Skeletal muscle satellite cell (primary cell): ENCODE data around the gene CHN1.

ENCODE experiments used
- H3K27me3 ChIP-seq: 2 replicates; pipeline ENCODE4 v1.7.0; 2013; ENCODE audit warnings: low read length; ENCODE audit not compliant: control insufficient read depth, insufficient read depth
- H3K36me3 ChIP-seq: 2 replicates; pipeline ENCODE4 v1.7.0; 2013; ENCODE audit warnings: mild to moderate bottlenecking, control low read depth, low read length; ENCODE audit not compliant: insufficient read depth
- H3K4me1 ChIP-seq: 2 replicates; pipeline ENCODE4 v1.7.0; 2013; ENCODE audit warnings: low read length; ENCODE audit not compliant: control insufficient read depth, insufficient read depth
- H3K4me2 ChIP-seq: 2 replicates; pipeline ENCODE4 v1.7.0; 2013; ENCODE audit warnings: mild to moderate bottlenecking, low read length
- H3K4me3 ChIP-seq: 2 replicates; pipeline ENCODE4 v1.7.0; 2013; ENCODE audit warnings: low read length
- H3K9ac ChIP-seq: 2 replicates; pipeline ENCODE4 v1.7.0; 2013; ENCODE audit warnings: mild to moderate bottlenecking, low read depth, low read length, moderate library complexity
- H3K9me3 ChIP-seq: replicated peaks from 2 replicates; pipeline ENCODE4 v1.7.0; 2013; ENCODE audit warnings: mild to moderate bottlenecking, control low read depth, low read length

The CHN1 gene

DNA sequence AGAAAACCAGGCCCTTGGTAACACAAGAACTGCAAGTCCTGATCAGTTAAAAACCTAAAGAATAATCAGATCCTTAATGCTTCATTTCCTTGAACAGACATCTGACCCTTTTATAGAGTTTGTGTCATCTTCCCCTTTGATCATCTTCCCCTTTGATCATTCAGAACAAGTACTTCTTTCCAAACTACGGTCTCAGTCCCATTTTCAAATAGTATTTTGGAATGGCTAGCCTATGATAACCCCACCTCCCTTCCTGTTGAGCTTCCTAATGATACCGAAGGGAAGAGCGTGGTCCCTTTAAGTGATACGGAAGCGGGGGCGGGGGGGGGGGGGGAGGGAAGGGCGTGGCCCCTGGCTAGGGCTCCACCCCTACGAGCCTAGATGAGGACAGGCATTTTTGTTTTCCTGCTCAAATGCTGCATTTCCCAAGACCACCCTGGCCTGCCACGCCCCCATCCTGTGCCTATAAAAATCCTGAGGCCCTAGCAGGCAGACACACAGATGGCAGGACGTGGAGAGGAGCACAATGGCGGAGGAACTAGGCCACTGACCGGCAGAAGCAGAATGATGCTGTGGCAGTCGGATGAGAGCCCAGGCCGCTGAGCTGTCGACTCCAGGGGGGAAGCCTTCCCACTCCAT lies 216.8 kb downstream of the CHN1 start:
- Histone ChIP-seq H3K9me3 (no peaks in the 10 kb centered on the region), H3K36me3 (no peaks in the 10 kb centered on the region), H3K4me1 (peaks cover 13% of the 10 kb centered on the region), H3K9ac (peak overlapping the region; percentile 53), H3K4me2 (no peak overlapping the region), H3K27me3 (no peaks in the 10 kb centered on the region), H3K4me3 (no peak overlapping the region)

DNA sequence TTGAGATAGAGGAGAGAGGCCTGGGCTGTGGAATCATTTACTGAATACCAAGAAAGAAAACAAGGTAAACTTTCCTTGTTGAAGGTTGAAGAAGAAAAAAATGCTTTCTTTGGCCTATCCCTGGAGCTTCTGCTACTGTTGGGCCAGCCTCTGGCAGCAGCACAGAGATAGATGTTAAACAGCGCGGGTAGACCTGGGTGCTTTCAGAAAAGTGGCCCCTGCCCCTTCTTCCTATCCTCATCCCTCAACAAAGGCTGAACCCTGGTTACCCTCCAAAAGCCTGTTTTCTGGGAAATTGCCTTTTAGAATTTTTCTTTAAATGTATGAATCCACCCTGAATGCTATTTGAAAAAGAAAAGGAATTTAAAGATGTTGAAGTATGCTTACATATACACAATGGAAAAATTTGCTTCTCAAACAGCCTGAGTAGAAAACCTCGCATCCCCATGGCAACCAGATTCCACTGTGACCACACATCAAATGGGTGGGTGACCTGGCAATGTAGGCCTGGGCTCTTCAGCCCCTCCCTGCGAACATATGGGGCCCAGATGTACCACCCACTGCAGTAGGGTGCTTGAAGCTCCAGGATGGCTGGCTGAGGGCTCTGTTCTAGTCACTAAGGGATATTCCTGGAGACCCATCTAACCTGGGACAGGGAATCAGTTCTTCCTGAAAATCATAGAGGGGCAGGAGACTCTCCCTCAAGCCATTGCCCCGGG lies 217.5 kb downstream of the CHN1 start:
- H3K4me1 ChIP-seq, result peaks cover 13% of the 10 kb centered on the region
- no peaks in the 10 kb centered on the region for H3K27me3 ChIP-seq
- no peaks in the 10 kb centered on the region for H3K36me3 ChIP-seq
- no peaks in the 10 kb centered on the region for H3K9me3 ChIP-seq
- H3K9ac ChIP-seq, result peak overlapping the region; percentile 65
- no peak overlapping the region for H3K4me3 ChIP-seq
- H3K4me2 ChIP-seq, result peak overlapping the region; percentile 30

DNA sequence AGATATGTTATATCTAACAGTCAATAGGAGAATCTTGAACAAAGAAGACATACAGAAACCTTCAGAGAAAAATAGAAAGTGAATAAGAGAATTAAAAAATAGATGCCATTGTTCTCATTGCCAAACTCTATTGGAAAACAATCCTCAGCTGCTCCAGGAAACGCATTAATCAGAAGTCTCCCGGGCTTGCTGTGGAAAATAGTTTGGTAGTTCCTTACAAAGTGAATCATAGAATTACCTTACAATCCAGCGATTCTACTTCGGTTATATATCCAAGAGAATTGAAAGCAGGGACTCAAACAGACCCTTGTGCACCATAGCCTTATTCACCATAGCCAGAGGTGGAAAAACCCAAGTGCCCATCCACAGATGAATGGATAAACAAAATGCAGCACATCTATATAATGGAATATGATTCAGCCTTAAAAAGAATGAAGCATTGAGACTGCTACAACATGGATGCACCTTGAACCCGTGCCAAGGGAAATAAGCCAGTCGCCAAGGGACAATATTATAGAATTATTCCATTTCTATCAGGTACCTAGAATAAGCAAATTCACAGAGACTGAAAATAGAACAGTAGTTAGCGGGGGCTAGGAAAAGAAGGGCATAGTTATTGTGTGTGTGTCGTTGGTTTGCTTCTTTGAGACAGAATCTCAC lies 219.0 kb downstream of the CHN1 start:
- peaks cover 13% of the 10 kb centered on the region for H3K4me1 ChIP-seq
- no peaks in the 10 kb centered on the region for H3K36me3 ChIP-seq
- H3K4me2 ChIP-seq, result no peak overlapping the region
- H3K4me3 ChIP-seq, result no peak overlapping the region
- H3K9ac ChIP-seq, result no peak overlapping the region
- no peaks in the 10 kb centered on the region for H3K27me3 ChIP-seq
- H3K9me3 ChIP-seq, result no peaks in the 10 kb centered on the region

DNA sequence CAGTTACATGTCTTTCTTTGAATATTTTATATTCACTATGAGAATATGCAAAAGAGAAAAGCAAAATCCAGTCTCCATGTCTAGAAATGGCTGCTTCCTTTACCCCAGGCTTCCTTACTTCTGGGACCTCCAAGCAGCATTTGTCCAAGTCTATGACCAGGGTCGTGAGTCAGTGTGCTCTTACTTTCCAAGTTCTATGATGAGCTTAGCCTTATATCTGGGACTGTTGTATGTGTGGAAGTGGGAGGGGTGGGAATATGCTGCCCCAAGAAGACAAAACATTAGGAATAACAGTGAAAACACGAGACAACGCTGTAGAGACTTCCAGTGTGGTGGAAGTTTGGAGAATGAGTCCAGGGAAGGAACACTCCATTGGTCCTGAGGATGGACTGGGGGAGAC lies 219.7 kb downstream of the CHN1 start:
- Histone ChIP-seq H3K4me1 (peaks cover 13% of the 10 kb centered on the region), H3K9me3 (no peaks in the 10 kb centered on the region)

DNA sequence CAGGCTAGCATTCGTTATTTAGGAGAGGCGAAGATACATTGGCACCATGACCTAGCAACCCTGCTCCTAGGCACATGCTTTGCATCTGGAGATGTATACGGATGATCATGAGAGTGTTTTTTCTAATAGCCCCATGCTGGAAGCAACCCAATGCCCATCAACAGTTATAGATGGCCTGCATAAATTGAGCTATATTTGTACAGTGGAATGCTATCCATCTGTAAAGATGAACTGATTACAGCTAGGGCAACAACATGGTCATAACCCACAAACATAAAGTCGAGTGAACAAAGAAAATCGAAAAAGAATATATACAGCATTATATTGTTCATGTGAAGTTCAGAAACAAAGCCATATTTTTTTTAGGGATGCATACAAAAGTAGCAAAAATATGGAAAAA lies 220.3 kb downstream of the CHN1 start:
- Histone ChIP-seq H3K4me1 (peaks cover 13% of the 10 kb centered on the region), H3K4me2 (no peak overlapping the region), H3K9me3 (no peaks in the 10 kb centered on the region), H3K27me3 (no peaks in the 10 kb centered on the region), H3K36me3 (no peaks in the 10 kb centered on the region), H3K9ac (no peak overlapping the region), H3K4me3 (no peak overlapping the region)

More for the DNA sequence above, 219.7 kb downstream of the CHN1 start:
- Histone ChIP-seq H3K4me2 (no peak overlapping the region), H3K4me3 (no peak overlapping the region), H3K36me3 (no peaks in the 10 kb centered on the region), H3K27me3 (no peaks in the 10 kb centered on the region), H3K9ac (no peak overlapping the region)

DNA sequence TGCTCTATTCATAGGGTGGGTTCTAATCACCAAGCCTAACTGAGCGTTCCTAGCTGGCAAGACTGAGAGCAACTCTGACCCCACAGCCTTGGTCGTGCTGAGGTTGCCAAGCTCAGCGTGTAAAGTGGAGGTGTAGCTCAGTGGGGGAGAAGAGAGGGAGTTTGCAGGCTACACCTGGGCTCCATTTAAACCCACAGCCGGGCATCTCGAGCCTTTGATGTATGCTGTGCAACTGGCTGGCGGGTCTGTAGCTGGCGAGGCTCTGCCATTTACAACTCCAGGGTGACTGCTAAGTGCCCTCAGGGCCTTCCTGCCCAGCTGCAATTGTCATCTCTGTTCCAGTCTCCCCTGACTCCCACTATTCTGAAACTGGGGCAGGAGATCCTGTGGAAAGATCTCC lies 220.9 kb downstream of the CHN1 start:
- no peaks in the 10 kb centered on the region for H3K27me3 ChIP-seq
- peaks cover 16% of the 10 kb centered on the region for H3K4me1 ChIP-seq
- no peak overlapping the region for H3K9ac ChIP-seq
- H3K36me3 ChIP-seq, result no peaks in the 10 kb centered on the region
- no peak overlapping the region for H3K4me2 ChIP-seq
- no peaks in the 10 kb centered on the region for H3K9me3 ChIP-seq
- H3K4me3 ChIP-seq, result no peak overlapping the region

DNA sequence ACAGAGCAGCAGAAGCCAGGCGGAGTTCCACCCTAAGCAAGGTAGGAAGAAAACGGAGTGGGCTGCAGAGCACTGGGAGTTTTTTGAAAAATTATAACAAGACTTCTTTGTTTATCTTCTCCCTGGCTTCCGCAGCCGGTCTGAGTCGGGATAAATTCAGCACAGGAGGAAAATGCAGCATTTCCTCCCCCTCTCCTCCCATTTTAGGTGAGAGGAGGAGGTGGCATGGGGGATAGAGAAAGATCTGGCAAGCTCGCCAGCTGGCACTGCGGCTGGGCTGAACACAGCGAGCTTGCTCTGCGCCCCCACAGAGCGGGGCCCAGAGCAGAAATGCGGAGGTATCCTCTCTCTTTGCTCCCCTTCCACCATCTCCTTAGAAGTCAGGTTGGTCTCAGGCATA lies 223.2 kb downstream of the CHN1 start:
- Histone ChIP-seq H3K36me3 (no peaks in the 10 kb centered on the region), H3K4me3 (no peak overlapping the region), H3K9me3 (no peaks in the 10 kb centered on the region), H3K4me1 (peaks cover 18% of the 10 kb centered on the region), H3K9ac (no peak overlapping the region), H3K27me3 (no peaks in the 10 kb centered on the region), H3K4me2 (no peak overlapping the region)

DNA sequence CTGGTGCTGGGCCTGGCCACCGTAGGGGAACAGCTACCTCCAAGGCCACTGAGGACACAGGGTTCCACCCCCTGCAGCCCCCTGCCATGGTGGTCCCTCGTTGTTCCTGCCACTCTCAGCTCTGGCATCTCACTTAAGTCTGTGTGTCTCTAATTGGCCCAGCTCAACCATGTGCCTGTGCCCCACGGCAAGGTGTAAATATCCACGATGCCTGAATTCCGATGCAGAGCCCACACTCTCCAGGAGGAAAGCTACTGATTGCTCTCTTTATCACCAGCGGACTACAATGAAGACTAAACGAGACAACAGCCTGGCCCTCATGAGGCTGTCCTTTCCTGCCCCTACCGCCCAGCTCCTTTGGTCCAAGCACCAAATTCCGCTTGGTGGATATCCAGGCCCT lies 223.9 kb downstream of the CHN1 start:
- no peaks in the 10 kb centered on the region for H3K36me3 ChIP-seq
- peaks cover 18% of the 10 kb centered on the region for H3K4me1 ChIP-seq
- H3K9ac ChIP-seq, result no peak overlapping the region
- no peaks in the 10 kb centered on the region for H3K9me3 ChIP-seq
- H3K27me3 ChIP-seq, result no peaks in the 10 kb centered on the region
- H3K4me3 ChIP-seq, result no peak overlapping the region
- H3K4me2 ChIP-seq, result no peak overlapping the region

DNA sequence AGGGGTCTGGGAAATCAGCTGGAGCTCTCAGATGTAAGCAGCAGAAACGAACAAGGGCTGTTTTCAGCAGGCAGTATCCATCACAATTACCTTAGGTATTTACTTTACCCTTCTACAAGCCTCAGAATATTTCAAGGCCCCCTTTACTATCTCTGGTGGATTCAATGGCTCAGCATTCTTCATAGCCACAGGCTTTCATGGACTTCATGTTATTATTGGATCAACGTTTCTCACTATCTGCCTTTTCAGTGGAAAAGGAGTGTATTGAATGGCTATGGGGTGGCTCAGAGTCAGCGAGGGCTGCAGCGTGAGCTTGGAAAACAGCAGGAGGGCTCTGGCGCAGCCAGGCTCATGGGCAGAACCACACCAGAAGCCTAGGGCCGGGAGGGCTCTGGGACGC lies 224.3 kb downstream of the CHN1 start:
- Histone ChIP-seq H3K9me3 (no peaks in the 10 kb centered on the region), H3K4me2 (no peak overlapping the region), H3K36me3 (no peaks in the 10 kb centered on the region), H3K4me3 (no peak overlapping the region), H3K27me3 (no peaks in the 10 kb centered on the region), H3K9ac (no peak overlapping the region), H3K4me1 (peaks cover 18% of the 10 kb centered on the region)

DNA sequence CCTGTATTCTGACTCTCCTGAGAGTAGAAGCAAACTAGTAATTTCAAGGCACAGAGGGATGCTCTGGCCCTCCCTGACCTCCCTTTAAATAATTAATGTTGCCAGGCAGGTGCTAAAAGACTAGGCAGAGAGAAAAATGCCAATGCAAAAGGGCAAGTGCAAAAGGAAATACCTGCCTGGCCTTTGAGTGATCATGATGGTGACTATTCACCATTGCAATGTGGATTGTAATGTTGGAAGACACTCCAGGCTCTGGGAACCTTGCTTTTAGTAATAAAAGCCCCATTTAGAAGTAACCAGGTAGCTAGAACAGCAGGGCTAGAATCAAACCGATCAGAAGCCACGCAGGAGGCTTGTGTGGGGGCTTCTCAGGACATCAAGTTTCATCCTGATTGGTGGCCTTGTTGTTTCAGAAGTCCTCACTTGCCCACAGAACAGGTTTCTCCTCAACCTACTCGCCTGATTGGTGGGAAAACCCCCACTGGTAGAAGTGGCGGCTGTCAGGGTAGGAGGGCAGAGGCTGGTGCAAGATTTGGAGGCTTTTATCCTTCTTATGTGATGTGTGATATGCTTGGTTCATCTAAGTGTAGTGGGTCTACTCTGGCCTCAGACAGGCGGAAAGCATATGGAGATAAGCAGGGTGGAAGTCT lies 224.9 kb downstream of the CHN1 start:
- Histone ChIP-seq H3K36me3 (no peaks in the 10 kb centered on the region), H3K4me3 (no peak overlapping the region), H3K9ac (no peak overlapping the region), H3K4me1 (peaks cover 18% of the 10 kb centered on the region), H3K4me2 (no peak overlapping the region), H3K9me3 (no peaks in the 10 kb centered on the region), H3K27me3 (no peaks in the 10 kb centered on the region)

DNA sequence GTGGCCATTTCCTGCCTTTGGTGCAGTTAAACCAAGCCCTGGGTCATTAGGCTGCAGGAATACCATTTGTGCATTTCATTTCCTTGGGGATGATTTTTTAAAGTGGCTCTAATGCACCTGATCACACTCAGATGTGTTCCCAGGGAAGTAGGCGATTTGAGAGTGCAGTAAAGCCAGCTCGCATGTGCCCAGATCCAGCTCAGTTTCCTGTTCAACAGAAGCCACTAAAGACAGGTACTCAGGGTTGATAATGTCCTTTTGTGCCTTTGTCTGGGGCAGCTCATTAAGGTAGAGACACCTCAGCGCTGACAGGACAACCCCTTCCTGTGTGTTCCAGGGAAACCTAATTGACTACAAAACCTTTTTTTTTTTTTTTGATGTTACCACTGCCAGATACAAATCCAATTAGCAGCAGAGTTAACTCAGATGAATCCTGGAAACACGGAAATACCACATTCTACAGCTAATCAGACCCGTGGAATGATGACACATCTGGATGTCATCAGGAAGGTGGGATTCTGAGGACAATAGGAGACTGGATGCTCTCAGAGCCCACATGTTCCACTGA lies 225.7 kb downstream of the CHN1 start:
- H3K9me3 ChIP-seq, result no peaks in the 10 kb centered on the region
- H3K4me3 ChIP-seq, result no peak overlapping the region
- peaks cover 18% of the 10 kb centered on the region for H3K4me1 ChIP-seq
- no peaks in the 10 kb centered on the region for H3K36me3 ChIP-seq
- peak overlapping the region; percentile 27 for H3K9ac ChIP-seq
- no peak overlapping the region for H3K4me2 ChIP-seq
- H3K27me3 ChIP-seq, result no peaks in the 10 kb centered on the region
